Effector memory CD4-positive, alpha-beta T cell (primary cell): Measurements from ENCODE around the gene PCSK6.

Source experiments
- DNase-seq, 3 donors: peaks; one replicate each; pipeline ENCODE4 v3.0.0-alpha.2; 2020
- H3K27ac ChIP-seq: 2 replicates; pipeline ENCODE4 v1.7.0; 2013; ENCODE audit warnings: mild to moderate bottlenecking, low read length, moderate library complexity; ENCODE audit not compliant: insufficient read depth, poor library complexity, severe bottlenecking
- H3K27me3 ChIP-seq: replicated peaks from 2 replicates; pipeline ENCODE4 v1.7.0; 2013; ENCODE audit warnings: mild to moderate bottlenecking, low read length; ENCODE audit not compliant: insufficient read depth, control insufficient read depth, poor library complexity, severe bottlenecking
- H3K36me3 ChIP-seq: 2 replicates; pipeline ENCODE4 v1.7.0; 2013; ENCODE audit warnings: mild to moderate bottlenecking, low read length, moderate library complexity; ENCODE audit not compliant: control insufficient read depth, insufficient read depth
- H3K4me1 ChIP-seq: 2 replicates; pipeline ENCODE4 v1.7.0; 2013; ENCODE audit warnings: low read length, mild to moderate bottlenecking; ENCODE audit not compliant: control insufficient read depth, insufficient read depth, poor library complexity, severe bottlenecking
- H3K4me3 ChIP-seq: 2 replicates; pipeline ENCODE4 v1.7.0; 2013; ENCODE audit warnings: low read length, low read depth, mild to moderate bottlenecking; ENCODE audit not compliant: insufficient read depth, poor library complexity, severe bottlenecking
- H3K9me3 ChIP-seq: 2 replicates; pipeline ENCODE4 v1.7.0; 2013; ENCODE audit warnings: mild to moderate bottlenecking, low read length, moderate library complexity; ENCODE audit not compliant: control insufficient read depth

The PCSK6 gene

GRCh38 chr15:101522621-101523559 is 33.4 kb upstream of the PCSK6 start:
- Histone ChIP-seq H3K4me1 (no peaks in the 10 kb centered on the region), H3K36me3 (no peaks in the 10 kb centered on the region), H3K27me3 (no peaks in the 10 kb centered on the region), H3K27ac (no peak overlapping the region), H3K4me3 (no peak overlapping the region), H3K9me3 (peaks cover 3% of the 10 kb centered on the region)
- DNase-seq = no peak

- no peaks in the 10 kb centered on the region for H3K27me3 ChIP-seq
- H3K9me3 ChIP-seq = peaks cover 7% of the 10 kb centered on the region
- no peaks in the 10 kb centered on the region for H3K4me1 ChIP-seq
- no peak for DNase-seq
- H3K27ac ChIP-seq = no peak overlapping the region
- H3K36me3 ChIP-seq = no peaks in the 10 kb centered on the region
- H3K4me3 ChIP-seq = no peak overlapping the region
These were observed 32.6 kb upstream of the PCSK6 start for GRCh38 chr15:101522091-101522490.

- H3K27me3 ChIP-seq = no peaks in the 10 kb centered on the region
- DNase-seq = no peak
These were observed 32.1 kb upstream of the PCSK6 start for GRCh38 chr15:101521591-101521990.

GRCh38 chr15:101521069-101521468 is 31.6 kb upstream of the PCSK6 start:
- Histone ChIP-seq H3K4me1 (no peaks in the 10 kb centered on the region), H3K4me3 (no peak overlapping the region), H3K27ac (no peak overlapping the region), H3K36me3 (no peaks in the 10 kb centered on the region), H3K9me3 (peaks cover 7% of the 10 kb centered on the region), H3K27me3 (no peaks in the 10 kb centered on the region)
- no peak for DNase-seq

More at GRCh38 chr15:101521591-101521990, 32.1 kb upstream of the PCSK6 start:
- H3K9me3 ChIP-seq = peaks cover 7% of the 10 kb centered on the region
- H3K36me3 ChIP-seq = no peaks in the 10 kb centered on the region
- no peaks in the 10 kb centered on the region for H3K4me1 ChIP-seq
- no peak overlapping the region for H3K4me3 ChIP-seq
- no peak overlapping the region for H3K27ac ChIP-seq

- Histone ChIP-seq H3K4me1 (no peaks in the 10 kb centered on the region), H3K36me3 (no peaks in the 10 kb centered on the region), H3K27me3 (no peaks in the 10 kb centered on the region), H3K9me3 (peaks cover 7% of the 10 kb centered on the region), H3K27ac (no peak overlapping the region), H3K4me3 (no peak overlapping the region)
- DNase-seq = no peak
These were observed 30.9 kb upstream of the PCSK6 start for GRCh38 chr15:101520395-101520794.

GRCh38 chr15:101517504-101517903 is 28.0 kb upstream of the PCSK6 start:
- Histone ChIP-seq H3K27me3 (no peaks in the 10 kb centered on the region), H3K4me1 (no peaks in the 10 kb centered on the region), H3K36me3 (no peaks in the 10 kb centered on the region), H3K27ac (no peak overlapping the region), H3K4me3 (no peak overlapping the region), H3K9me3 (peaks cover 7% of the 10 kb centered on the region)
- no peak for DNase-seq

- peaks cover 7% of the 10 kb centered on the region for H3K9me3 ChIP-seq
- H3K27ac ChIP-seq = no peak overlapping the region
- no peaks in the 10 kb centered on the region for H3K4me1 ChIP-seq
- no peak overlapping the region for H3K4me3 ChIP-seq
- H3K36me3 ChIP-seq = no peaks in the 10 kb centered on the region
- no peaks in the 10 kb centered on the region for H3K27me3 ChIP-seq
- DNase-seq = no peak
These were observed 24.8 kb upstream of the PCSK6 start for GRCh38 chr15:101514318-101514717.

- Histone ChIP-seq H3K27ac (no peak overlapping the region), H3K27me3 (no peaks in the 10 kb centered on the region), H3K36me3 (no peaks in the 10 kb centered on the region), H3K4me3 (no peak overlapping the region), H3K4me1 (no peaks in the 10 kb centered on the region), H3K9me3 (no peaks in the 10 kb centered on the region)
- DNase-seq = no peak
These were observed 22.2 kb upstream of the PCSK6 start for GRCh38 chr15:101511717-101512116.

- H3K4me1 ChIP-seq = no peaks in the 10 kb centered on the region
- H3K9me3 ChIP-seq = no peaks in the 10 kb centered on the region
- no peak overlapping the region for H3K4me3 ChIP-seq
- no peaks in the 10 kb centered on the region for H3K27me3 ChIP-seq
- no peak overlapping the region for H3K27ac ChIP-seq
- no peak for DNase-seq
- no peaks in the 10 kb centered on the region for H3K36me3 ChIP-seq
These were observed 21.0 kb upstream of the PCSK6 start for GRCh38 chr15:101510212-101511197.
